Measurements from ENCODE around the gene PISD.
"Not testable (repeated sequence)": the region's sequence is repeated elsewhere in the genome, so short reads cannot be mapped to it uniquely, and the experiment has no call there.

GRCh38 chr22:31590161-31590560 is 71.9 kb downstream of the PISD start:
- not testable (repeated sequence) for TF ChIP-seq CTCF, POLR2A, POLR2AphosphoS5 (IDR thresholded peaks at IDR 0.05)
